Measurements from ENCODE around the gene CAMSAP1. TPM values are rescaled to one million over a fixed set of nuclear protein-coding genes. Genes with fewer than 3 reads are reported as not detected.
A peak's percentile ranks its signal among the peaks of the same experiment; 100 is the strongest.

Gene CAMSAP1
- total and polyA plus RNA-seq, 2 of the 4 experiments (the other 2 are of a cell fraction): 8.2 to 19.5 TPM

GRCh38 chr9:135924628-135925338 lies 17.4 kb upstream of the CAMSAP1 start:
- Histone ChIP-seq H3K4me2 (ENCODE audit: low read depth, low read length) (no peak overlapping the region), H3K9ac (ENCODE audit: low read depth, low read length) (no peak overlapping the region), H3K4ac (ENCODE audit: low read depth, low read length) (no peak overlapping the region), H3K79me1 (ENCODE audit: low read depth in 1 of 2, low read length in 2 of 2) (peaks cover 0 to 8% of the 10 kb centered on the region in 2 experiments; a peak in 1 of 4 replicates), H3K23ac (ENCODE audit: low read depth, low read length) (no peak overlapping the region), H2AK5ac (ENCODE audit: low read depth, low read length) (no peak overlapping the region), H3K27ac (ENCODE audit: insufficient read depth, low read length) (no peak overlapping the region), H3K4me3 (ENCODE audit: insufficient read depth, low read depth, low read length) (no peak overlapping the region), H2BK5ac (ENCODE audit: low read depth, low read length, poor library complexity, severe bottlenecking) (no peak overlapping the region), H4K20me1 (ENCODE audit: insufficient read depth, low read length) (peaks cover 8% of the 10 kb centered on the region), H3K9me3 (ENCODE audit: control insufficient read depth, insufficient read depth, low read length) (no peaks in the 10 kb centered on the region), H3K27me3 (ENCODE audit: control insufficient read depth, insufficient read depth, low read length) (no peaks in the 10 kb centered on the region), H3K56ac (ENCODE audit: extremely low read depth, insufficient read depth, low read length) (no peak overlapping the region), H2BK20ac (ENCODE audit: low read depth, low read length) (no peak overlapping the region), H3K4me1 (ENCODE audit: control insufficient read depth, insufficient read depth, low read length) (no peaks in the 10 kb centered on the region), H4K5ac (ENCODE audit: low read depth, low read length) (no peak overlapping the region), H3K14ac (replicated peaks; ENCODE audit: low read depth, low read length) (no peak overlapping the region), H3K18ac (ENCODE audit: low read depth, low read length) (no peak overlapping the region), H2AK9ac (replicated peaks; ENCODE audit: low read depth, low read length, poor library complexity) (peak overlapping the region; percentile 14), H3K36me3 (ENCODE audit: control insufficient read depth, insufficient read depth, low read length) (peaks cover 6% of the 10 kb centered on the region; the same call in 1 of the 2 replicates), H2AFZ (replicated peaks; ENCODE audit: low read length, poor library complexity) (no peak overlapping the region), H3K9me1 (ENCODE audit: insufficient read depth, low read length) (peaks cover 8% of the 10 kb centered on the region; the same call in 1 of the 2 replicates), H4K91ac (ENCODE audit: insufficient read depth, low read depth, low read length) (no peak overlapping the region), H2BK15ac (ENCODE audit: low read depth, low read length) (no peak overlapping the region), H2BK120ac (ENCODE audit: low read depth, low read length) (no peak overlapping the region), H4K8ac (ENCODE audit: low read depth in 2 of 2, low read length in 2 of 2) (no peak overlapping the region)
- dilution Hi-C loops (cut with HindIII; ENCODE audit: low sequenced_read_pairs, unreplicated experiment) (no loop called here), in situ Hi-C loops (cut with MboI; ENCODE audit: low sequenced_read_pairs) (loop anchor here (25.0 kb wide), 1 partner anchor 312 kb away; a partner anchor contains a TSS), intact Hi-C loops (cut with micrococcal nuclease) (no loop called here)
- no TSS peak for BruUV-seq (replicated peaks)
- TF ChIP-seq RAD21 (IDR thresholded peaks at IDR 0.05; ENCODE audit: low read length) (no peak), MAZ (IDR thresholded peaks at IDR 0.05; ENCODE audit: borderline replicate concordance, low read depth, low read length) (no peak), CEBPB (IDR thresholded peaks at IDR 0.05; ENCODE audit: low read depth, low read length) (0 out of 2 replicates have a peak, but pooled peaks have one; percentile 2)
- DNase-seq (no peak), ATAC-seq (ENCODE audit: low read depth) (no peak)
- 93% methylated on average over 16 of the region's 27 CpGs; no CpG with 5 or more reads in 1 of the 2 experiments for WGBS, 2 experiments (ENCODE audit: extremely low coverage in 2 of 2, insufficient read length in 1 of 2)
- CTCF ChIA-PET: no interaction called here
- POLR2A ChIA-PET (ENCODE audit: unreplicated experiment): no interaction called here

Data from IMR-90 (cell line).